T-helper 17 cell (primary cell): ENCODE measurements around the gene KLHL15. TPM values are rescaled to one million over a fixed set of nuclear protein-coding genes. Genes with fewer than 3 reads are reported as not detected.
"Not testable (repeated sequence)": the region's sequence is repeated elsewhere in the genome, so short reads cannot be mapped to it uniquely, and the experiment has no call there.

ENCODE experiments used
- ATAC-seq: fragments of 150-1000 bp; cut with Tn5 transposase; 2 replicates; pipeline ENCODE4 v1.10.0; 2021; ENCODE audit warnings: mild to moderate bottlenecking, moderate library complexity
- DNase-seq, 3 donors: peaks; one replicate each; pipeline versions ENCODE4 v3.0.0 to v3.0.0-alpha.2; 2020 to 2021
- H3K9me3 ChIP-seq: one replicate; pipeline ENCODE4 v1.7.0; 2013; ENCODE audit warnings: low read length, mild to moderate bottlenecking; ENCODE audit not compliant: control insufficient read depth, poor library complexity, severe bottlenecking
- H3K27ac Mint-ChIP-seq: one replicate; pipeline ENCODE4 v1.8.0; 2022; ENCODE audit warnings: mild to moderate bottlenecking, moderate library complexity, mixed read lengths
- H3K27me3 Mint-ChIP-seq: one replicate; pipeline ENCODE4 v1.8.0; 2022; ENCODE audit warnings: mixed read lengths
- H3K36me3 Mint-ChIP-seq: one replicate; pipeline ENCODE4 v1.8.0; 2022; ENCODE audit warnings: low read depth, mixed read lengths
- H3K4me1 Mint-ChIP-seq: one replicate; pipeline ENCODE4 v1.8.0; 2022; ENCODE audit warnings: mild to moderate bottlenecking, mixed read lengths
- H3K4me3 Mint-ChIP-seq: one replicate; pipeline ENCODE4 v1.8.0; 2022; ENCODE audit warnings: mild to moderate bottlenecking, moderate library complexity, mixed read lengths
- total RNA-seq, 4 donors: library from RNA in 2 of 4; stranded (reverse) in 2 of 4; gene quantifications; one replicate each; pipeline ENCODE4 v1.2.3 and lab custom pipeline; 2022 to 2026

Gene KLHL15
- total RNA-seq (10 to 100 TPM; 19.4 to 20.1 TPM), total RNA-seq (lab: John Stamatoyannopoulos, UW) (48.9 to 147 reads per million in 2 donors)

- Mint-ChIP-seq H3K4me1 (peaks cover 9% of the 10 kb centered on the region), H3K4me3 (peak within 1 kb of the TSS; percentile 88), H3K27ac (peak within 1 kb of the TSS; percentile 74), H3K36me3 (no peaks in the 10 kb centered on the region), H3K27me3 (no peaks in the 10 kb centered on the region)
- H3K9me3 ChIP-seq = no peaks in the 10 kb centered on the region
- DNase-seq (no peak), ATAC-seq (no peak)
Observed at GRCh38 chrX:24027086-24027485, at the start of gene KLHL15. Gene KLHL15 (minus strand): TSS chrX:24027186. CDS start chrX:24006693, 20,493 bp downstream.

GRCh38 chrX:24069877-24070276 is 42.9 kb upstream of the KLHL15 start:
- H3K36me3 Mint-ChIP-seq = no peaks in the 10 kb centered on the region

GRCh38 chrX:24063488-24063887 is 36.5 kb upstream of the KLHL15 start:
- Mint-ChIP-seq H3K4me1 (no peaks in the 10 kb centered on the region), H3K27me3 (no peaks in the 10 kb centered on the region), H3K36me3 (no peaks in the 10 kb centered on the region), H3K4me3 (no peak overlapping the region), H3K27ac (no peak overlapping the region)
- ATAC-seq = no peak
- H3K9me3 ChIP-seq = no peaks in the 10 kb centered on the region
- no peak for DNase-seq

More at GRCh38 chrX:24069877-24070276, 42.9 kb upstream of the KLHL15 start:
- DNase-seq (no peak), ATAC-seq (no peak)
- no peak overlapping the region for H3K4me3 Mint-ChIP-seq
- no peaks in the 10 kb centered on the region for H3K27me3 Mint-ChIP-seq
- no peaks in the 10 kb centered on the region for H3K4me1 Mint-ChIP-seq
- H3K27ac Mint-ChIP-seq = no peak overlapping the region
- H3K9me3 ChIP-seq = no peaks in the 10 kb centered on the region

GRCh38 chrX:24055043-24055356 is 28.0 kb upstream of the KLHL15 start:
- no peaks in the 10 kb centered on the region for H3K9me3 ChIP-seq
- DNase-seq (no peak), ATAC-seq (peak; percentile 5)
- no peaks in the 10 kb centered on the region for H3K36me3 Mint-ChIP-seq
- peak overlapping the region; percentile 94 for H3K4me3 Mint-ChIP-seq
- peaks cover 6% of the 10 kb centered on the region for H3K4me1 Mint-ChIP-seq
- H3K27me3 Mint-ChIP-seq = no peaks in the 10 kb centered on the region
- H3K27ac Mint-ChIP-seq = no peak overlapping the region

- Mint-ChIP-seq H3K27ac (no peak within 1 kb of the TSS), H3K4me1 (peaks cover 6% of the 10 kb centered on the region), H3K36me3 (no peaks in the 10 kb centered on the region), H3K27me3 (no peaks in the 10 kb centered on the region), H3K4me3 (peak within 1 kb of the TSS; percentile 94)
- peak; percentile 87 for ATAC-seq
- peak; percentile 70 to 78 (median 77) for DNase-seq
- H3K9me3 ChIP-seq = no peaks in the 10 kb centered on the region
Observed at GRCh38 chrX:24054182-24055042, 27.4 kb upstream of the KLHL15 start, which contains the start of gene EIF2S3. Gene EIF2S3 (plus strand): TSS chrX:24054956. CDS start chrX:24054969, 13 bp downstream.

GRCh38 chrX:24050522-24051318 is 23.7 kb upstream of the KLHL15 start:
- H3K4me1 Mint-ChIP-seq, H3K27ac Mint-ChIP-seq, H3K9me3 ChIP-seq, H3K36me3 Mint-ChIP-seq, DNase-seq, H3K4me3 Mint-ChIP-seq, H3K27me3 Mint-ChIP-seq, ATAC-seq: not testable (repeated sequence)

GRCh38 chrX:24049643-24050042 is 22.7 kb upstream of the KLHL15 start:
- ATAC-seq, DNase-seq, H3K4me1 Mint-ChIP-seq, H3K27ac Mint-ChIP-seq, H3K27me3 Mint-ChIP-seq, H3K9me3 ChIP-seq, H3K36me3 Mint-ChIP-seq, H3K4me3 Mint-ChIP-seq: not testable (repeated sequence)

- H3K4me1 Mint-ChIP-seq, H3K9me3 ChIP-seq, H3K27me3 Mint-ChIP-seq, DNase-seq, ATAC-seq, H3K36me3 Mint-ChIP-seq, H3K27ac Mint-ChIP-seq, H3K4me3 Mint-ChIP-seq: not testable (repeated sequence)
Observed at GRCh38 chrX:24046060-24046459, 19.1 kb upstream of the KLHL15 start.

- ATAC-seq (no peak), DNase-seq (no peak)
- no peak overlapping the region for H3K4me3 Mint-ChIP-seq
- H3K27me3 Mint-ChIP-seq = no peaks in the 10 kb centered on the region
- no peak overlapping the region for H3K27ac Mint-ChIP-seq
- H3K9me3 ChIP-seq = no peaks in the 10 kb centered on the region
- no peaks in the 10 kb centered on the region for H3K4me1 Mint-ChIP-seq
- H3K36me3 Mint-ChIP-seq = no peaks in the 10 kb centered on the region
Observed at GRCh38 chrX:24037729-24038128, 10.7 kb upstream of the KLHL15 start.

- H3K9me3 ChIP-seq = no peaks in the 10 kb centered on the region
- no peak overlapping the region for H3K27ac Mint-ChIP-seq
- H3K36me3 Mint-ChIP-seq = no peaks in the 10 kb centered on the region
- H3K4me1 Mint-ChIP-seq = peaks cover 4% of the 10 kb centered on the region
- ATAC-seq (no peak), DNase-seq (no peak)
- no peak overlapping the region for H3K4me3 Mint-ChIP-seq
- no peaks in the 10 kb centered on the region for H3K27me3 Mint-ChIP-seq
Observed at GRCh38 chrX:24034485-24034884, 7.5 kb upstream of the KLHL15 start.

GRCh38 chrX:24030597-24030996 is 3.6 kb upstream of the KLHL15 start:
- DNase-seq = no peak
- no peak overlapping the region for H3K4me3 Mint-ChIP-seq
- peak overlapping the region; percentile 19 for H3K27ac Mint-ChIP-seq
- no peaks in the 10 kb centered on the region for H3K27me3 Mint-ChIP-seq
- no peaks in the 10 kb centered on the region for H3K9me3 ChIP-seq
- peaks cover 7% of the 10 kb centered on the region for H3K4me1 Mint-ChIP-seq
- ATAC-seq = no peak
- H3K36me3 Mint-ChIP-seq = no peaks in the 10 kb centered on the region

GRCh38 chrX:24027985-24028384 is 999 bp upstream of the KLHL15 start:
- DNase-seq = no peak
- no peaks in the 10 kb centered on the region for H3K9me3 ChIP-seq
- Mint-ChIP-seq H3K27me3 (no peaks in the 10 kb centered on the region), H3K36me3 (no peaks in the 10 kb centered on the region), H3K4me1 (peaks cover 9% of the 10 kb centered on the region), H3K27ac (no peak overlapping the region), H3K4me3 (no peak overlapping the region)
- no peak for ATAC-seq

GRCh38 chrX:24026432-24026831 is 554 bp downstream of the KLHL15 start:
- Mint-ChIP-seq H3K4me1 (peaks cover 13% of the 10 kb centered on the region), H3K27ac (peak overlapping the region; percentile 74), H3K4me3 (peak overlapping the region; percentile 88), H3K36me3 (no peaks in the 10 kb centered on the region), H3K27me3 (no peaks in the 10 kb centered on the region)
- H3K9me3 ChIP-seq = no peaks in the 10 kb centered on the region
- DNase-seq = no peak
- no peak for ATAC-seq
